Activated T-helper 1 cell treated with Interleukin-2 at 50 U/mL for 16 hours (primary cell): ENCODE results near the gene HBEGF.

ENCODE experiments used
- DNase-seq: peaks from one replicate; pipeline ENCODE4 v3.0.0-alpha.2; 2020; ENCODE audit warnings: low read depth

Gene HBEGF, protein sequence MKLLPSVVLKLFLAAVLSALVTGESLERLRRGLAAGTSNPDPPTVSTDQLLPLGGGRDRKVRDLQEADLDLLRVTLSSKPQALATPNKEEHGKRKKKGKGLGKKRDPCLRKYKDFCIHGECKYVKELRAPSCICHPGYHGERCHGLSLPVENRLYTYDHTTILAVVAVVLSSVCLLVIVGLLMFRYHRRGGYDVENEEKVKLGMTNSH

DNA sequence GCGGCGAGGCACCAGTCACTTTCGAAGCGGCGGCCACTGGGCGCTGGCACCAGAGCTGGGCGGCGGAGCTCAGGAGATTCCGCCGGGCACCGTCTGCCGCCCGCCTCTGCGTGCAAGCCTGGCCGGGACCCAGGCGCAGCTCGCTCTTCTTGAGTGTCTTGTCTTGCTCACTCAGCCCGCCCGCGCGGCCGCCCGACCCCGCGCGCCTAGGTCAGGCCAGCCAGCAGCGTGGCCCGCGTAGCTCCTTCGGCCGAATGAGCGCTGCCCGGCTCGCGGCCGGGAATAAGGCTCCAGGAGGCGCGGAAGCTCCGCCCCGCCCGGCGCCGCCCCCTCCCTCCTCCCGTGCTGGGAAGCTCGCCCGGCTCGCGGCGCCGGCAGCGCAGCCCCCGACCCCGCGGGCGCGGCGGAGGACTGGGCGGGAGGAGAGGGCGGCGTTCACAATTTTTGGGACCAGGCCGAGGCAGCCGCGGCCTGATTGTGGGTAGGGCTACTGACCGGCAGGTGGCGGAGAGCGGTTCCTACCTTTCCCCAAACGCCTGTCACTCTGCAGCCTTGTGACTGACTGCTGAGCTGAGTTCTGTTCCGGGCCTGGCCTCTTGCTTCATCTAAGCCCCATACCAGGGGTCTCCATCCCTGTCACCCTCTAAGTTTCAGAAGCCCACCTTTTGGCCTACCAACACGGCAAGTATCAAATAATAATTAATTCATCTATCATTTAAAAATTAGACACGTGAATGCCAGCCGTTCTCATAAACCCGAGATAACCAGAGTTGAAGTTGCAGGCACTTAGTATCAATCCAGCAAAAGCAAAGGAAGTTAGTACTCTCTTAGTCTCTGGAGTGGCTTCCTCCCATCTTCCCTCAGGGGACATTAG lies at the start of gene HBEGF:
HBEGF (minus strand) TSS at position 256 of the 874 bp plus-strand sequence. CDS start 275 bp downstream, outside the sequence.
- DNase-seq, result peak; percentile 33

DNA sequence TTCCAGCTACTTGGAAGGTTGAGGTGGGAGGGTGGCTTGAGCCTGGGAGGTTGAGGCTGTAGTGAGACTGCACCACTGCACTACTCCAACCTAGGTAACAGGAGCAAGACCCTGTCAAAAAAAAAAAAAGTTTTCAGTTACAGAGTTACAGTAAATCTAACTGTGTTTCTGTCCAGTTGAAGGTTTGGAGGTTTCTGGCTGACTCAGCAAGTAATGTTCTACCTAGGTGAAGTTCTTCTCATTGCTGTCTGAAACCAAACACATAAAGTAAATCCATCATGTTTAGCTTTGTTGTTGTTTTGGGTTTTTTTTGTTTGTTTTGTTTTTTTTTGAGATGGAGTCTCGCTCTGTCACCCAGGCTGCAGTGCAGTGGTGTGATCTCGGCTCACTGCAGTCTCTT lies 47.3 kb upstream of the HBEGF start:
- no peak for DNase-seq

DNA sequence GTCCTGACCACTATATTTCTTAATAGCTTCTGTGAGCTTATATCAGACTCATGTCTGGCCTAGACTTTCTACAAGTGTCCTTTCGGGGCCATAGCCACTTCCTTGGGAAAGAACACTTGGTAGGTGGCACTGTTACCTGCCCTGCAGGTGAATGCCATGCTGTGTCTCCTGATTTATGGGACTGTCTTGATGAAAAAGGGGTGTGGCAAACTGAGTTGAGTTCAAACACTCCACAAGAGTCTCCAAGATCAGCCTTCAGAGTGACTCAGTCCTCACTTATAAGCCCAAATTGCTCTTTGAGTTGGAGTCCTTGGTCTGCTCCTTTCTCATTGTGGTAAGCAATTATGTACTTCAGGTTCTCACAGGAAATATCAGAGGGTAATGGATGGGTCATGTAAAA lies 45.3 kb upstream of the HBEGF start:
- no peak for DNase-seq

GRCh38 chr5:140391312-140391711 lies 44.9 kb upstream of the HBEGF start:
- no peak for DNase-seq

DNA sequence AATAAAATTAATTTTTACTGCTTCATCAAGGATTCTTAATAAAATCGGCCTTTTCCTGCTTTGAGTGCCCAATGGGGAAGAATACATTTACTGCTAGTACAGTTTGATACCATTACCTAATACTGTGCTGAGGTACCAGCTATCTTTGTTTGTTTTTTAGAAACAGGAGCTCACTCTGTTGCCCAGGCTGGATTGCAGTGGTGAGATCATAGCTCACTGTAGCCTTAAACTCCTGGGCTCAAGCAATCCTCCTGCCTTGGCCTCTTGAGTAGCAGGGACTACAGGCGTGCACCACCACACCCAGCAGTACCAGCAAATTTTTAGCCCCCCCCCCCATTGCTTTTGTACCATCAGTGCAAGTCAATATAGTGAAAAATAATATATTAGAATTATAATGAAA lies 41.6 kb upstream of the HBEGF start:
- no peak for DNase-seq

- DNase-seq, result no peak
Measured at GRCh38 chr5:140383300-140383699, 36.9 kb upstream of the HBEGF start.

DNA sequence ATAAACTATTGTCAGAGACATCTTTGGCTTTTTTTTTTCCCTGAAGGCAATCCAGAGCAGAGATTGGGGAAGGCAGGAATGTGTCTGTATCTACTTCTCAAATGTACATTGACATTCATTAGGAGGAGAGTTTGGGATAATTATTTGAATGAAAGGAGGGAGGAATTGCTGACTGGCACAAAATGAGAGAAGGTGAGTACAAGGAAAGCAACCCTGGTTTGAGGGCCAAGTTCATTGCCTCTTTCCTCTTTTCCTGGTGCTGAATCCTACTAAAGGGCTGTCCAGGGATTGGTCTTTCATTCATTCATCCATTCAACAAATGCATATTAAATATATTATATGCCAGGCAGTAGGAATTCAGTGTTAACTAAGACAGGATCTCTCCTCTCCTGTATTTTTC lies 36.5 kb upstream of the HBEGF start:
- DNase-seq, result no peak

GRCh38 chr5:140381972-140382371 lies 35.6 kb upstream of the HBEGF start:
- no peak for DNase-seq

GRCh38 chr5:140381351-140381750 lies 34.9 kb upstream of the HBEGF start:
- no peak for DNase-seq

- no peak for DNase-seq
Measured at GRCh38 chr5:140372971-140373487, 26.6 kb upstream of the HBEGF start.

GRCh38 chr5:140371356-140372151 lies 25.2 kb upstream of the HBEGF start:
- no peak for DNase-seq

DNA sequence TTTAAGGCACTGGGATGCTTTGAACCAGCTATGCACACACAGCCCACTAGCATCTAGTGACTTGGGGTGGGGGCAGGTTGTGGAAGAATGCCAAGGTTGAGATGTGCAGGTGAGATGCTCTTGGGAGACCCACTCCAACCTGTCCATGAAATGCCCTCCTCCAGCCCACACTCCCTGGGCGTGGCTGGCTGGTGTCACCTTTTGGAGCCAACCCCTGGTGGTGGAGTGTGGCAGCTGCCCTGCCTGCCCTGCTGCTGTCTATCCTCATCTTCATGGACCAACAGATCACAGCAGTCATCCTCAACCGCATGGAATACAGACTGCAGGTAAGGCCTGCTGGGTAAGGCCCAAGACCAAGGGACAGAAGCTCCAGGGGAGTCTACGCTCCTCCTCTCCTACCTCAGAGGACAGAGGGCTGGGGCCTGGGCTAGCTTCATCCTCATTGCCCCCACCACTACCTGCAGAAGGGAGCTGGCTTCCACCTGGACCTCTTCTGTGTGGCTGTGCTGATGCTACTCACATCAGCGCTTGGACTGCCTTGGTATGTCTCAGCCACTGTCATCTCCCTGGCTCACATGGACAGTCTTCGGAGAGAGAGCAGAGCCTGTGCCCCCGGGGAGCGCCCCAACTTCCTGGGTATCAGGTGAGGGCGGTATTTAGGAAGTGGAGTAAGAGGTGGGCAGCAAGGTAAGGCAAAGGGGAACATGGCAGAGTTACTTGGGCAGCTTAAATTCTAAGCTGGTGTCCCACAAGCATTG lies 21.0 kb upstream of the HBEGF start:
- no peak for DNase-seq

DNA sequence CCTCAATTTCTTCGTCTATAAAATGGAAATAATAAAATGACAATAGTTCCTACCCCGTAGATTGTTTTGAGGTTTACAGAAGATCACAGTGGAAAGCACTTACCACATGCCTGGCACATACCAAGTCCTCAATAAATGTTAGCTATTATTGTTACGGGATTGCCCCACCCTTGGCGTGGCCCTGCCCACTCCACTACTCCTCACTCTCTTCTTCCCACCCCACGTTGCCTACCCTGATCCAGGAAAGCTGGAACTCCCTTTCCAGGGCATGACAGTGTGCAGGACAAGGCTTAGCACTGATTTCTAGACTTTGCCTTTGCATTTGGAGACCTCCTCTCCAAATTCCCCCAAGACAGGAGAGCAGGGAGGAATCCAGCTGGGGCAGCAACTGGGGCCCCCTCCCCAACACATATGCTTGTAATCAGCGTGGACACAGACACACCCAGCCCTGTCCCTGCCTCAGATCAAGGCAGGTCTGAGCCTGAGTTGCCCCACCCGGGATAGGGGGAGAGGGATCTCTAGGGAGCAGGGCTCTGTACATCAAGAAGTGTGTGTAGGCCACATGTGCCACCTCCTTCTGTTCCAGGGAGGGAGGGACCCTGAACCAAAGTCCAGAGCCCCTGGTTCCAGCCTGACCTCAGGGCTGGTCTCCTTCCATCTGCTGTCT lies 20.3 kb upstream of the HBEGF start:
- DNase-seq, result no peak

DNA sequence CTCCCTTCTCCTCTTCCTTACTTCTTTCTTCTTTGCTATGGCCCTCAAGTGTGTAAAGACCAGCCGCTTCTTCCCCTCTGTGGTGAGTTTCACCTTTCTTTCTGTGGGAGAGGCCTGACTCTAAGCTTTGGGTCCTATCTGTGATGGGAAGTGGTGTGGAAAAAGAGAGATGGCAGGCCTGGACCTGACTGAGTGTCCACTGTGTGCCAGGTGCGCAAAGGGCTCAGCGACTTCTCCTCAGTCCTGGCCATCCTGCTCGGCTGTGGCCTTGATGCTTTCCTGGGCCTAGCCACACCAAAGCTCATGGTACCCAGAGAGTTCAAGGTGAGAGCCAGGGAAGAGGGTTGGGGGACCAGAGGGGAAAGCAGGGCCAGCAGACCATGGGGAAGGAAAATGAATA lies 19.5 kb upstream of the HBEGF start:
- no peak for DNase-seq

GRCh38 chr5:140365282-140365681 lies 18.9 kb upstream of the HBEGF start:
- DNase-seq, result no peak

DNA sequence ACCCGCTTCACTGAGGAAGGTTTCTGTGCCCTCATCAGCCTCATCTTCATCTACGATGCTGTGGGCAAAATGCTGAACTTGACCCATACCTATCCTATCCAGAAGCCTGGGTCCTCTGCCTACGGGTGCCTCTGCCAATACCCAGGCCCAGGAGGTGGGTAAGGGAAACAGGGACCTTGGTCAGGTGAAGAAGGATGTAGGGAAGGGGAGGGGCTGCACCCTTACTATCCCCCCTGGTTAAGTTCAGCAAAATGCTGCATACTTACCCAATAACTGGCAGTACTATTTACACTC lies 18.0 kb upstream of the HBEGF start:
- DNase-seq, result no peak

DNA sequence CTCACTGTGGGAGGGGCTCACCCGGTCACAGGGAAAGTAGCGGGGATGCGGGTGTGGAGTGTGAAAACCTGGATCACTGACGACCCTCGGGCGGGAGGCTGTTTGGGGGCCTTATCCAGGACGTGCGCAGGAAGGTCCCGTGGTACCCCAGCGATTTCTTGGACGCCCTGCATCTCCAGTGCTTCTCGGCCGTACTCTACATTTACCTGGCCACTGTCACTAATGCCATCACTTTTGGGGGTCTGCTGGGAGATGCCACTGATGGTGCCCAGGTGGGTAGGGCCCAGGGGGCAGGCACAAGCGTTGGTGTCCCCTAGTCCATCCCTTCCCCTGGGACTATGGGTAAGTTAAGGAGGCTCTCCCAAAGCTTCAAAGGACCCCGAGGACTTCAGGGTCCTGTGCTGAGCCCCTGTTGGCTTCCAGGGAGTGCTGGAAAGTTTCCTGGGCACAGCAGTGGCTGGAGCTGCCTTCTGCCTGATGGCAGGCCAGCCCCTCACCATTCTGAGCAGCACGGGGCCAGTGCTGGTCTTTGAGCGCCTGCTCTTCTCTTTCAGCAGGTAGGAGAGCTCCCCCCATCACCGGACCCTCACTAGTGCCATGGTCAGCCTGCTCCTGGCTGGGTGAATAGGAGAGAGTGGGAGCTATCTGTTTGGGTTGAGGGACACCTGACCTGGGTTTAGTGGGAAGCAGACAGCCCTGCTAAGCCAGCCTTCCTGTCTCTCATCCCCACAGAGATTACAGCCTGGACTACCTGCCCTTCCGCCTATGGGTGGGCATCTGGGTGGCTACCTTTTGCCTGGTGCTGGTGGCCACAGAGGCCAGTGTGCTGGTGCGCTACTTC lies 17.4 kb upstream of the HBEGF start:
- no peak for DNase-seq

GRCh38 chr5:140362875-140363630 lies 16.6 kb upstream of the HBEGF start:
- peak; percentile 67 for DNase-seq

GRCh38 chr5:140362311-140362710 lies 15.9 kb upstream of the HBEGF start:
- no peak for DNase-seq

DNA sequence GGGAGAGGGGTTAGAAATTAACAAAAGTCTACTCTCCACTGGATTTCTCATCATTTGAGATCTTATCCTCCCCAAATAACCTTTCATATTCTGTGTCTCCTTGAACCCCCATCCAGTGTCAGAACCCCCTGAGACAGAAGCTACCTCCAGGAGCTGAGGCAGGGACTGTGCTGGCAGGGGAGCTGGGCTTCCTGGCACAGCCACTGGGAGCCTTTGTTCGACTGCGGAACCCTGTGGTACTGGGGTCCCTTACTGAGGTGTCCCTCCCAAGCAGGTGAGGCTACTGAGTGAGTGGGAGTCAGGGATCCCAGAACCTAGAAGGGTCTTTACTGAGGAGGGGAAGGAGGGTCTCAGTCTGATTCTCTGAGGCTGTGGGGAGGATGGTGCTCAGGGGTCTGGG lies 15.5 kb upstream of the HBEGF start:
- no peak for DNase-seq
